Ectodermal cell (in vitro differentiated cells): ENCODE data around the gene ZNF614.
"Not testable (repeated sequence)": the region's sequence is repeated elsewhere in the genome, so short reads cannot be mapped to it uniquely, and the experiment has no call there.

Experiments
- H3K27ac ChIP-seq: 2 replicates; pipeline ENCODE4 v1.7.0; 2013; ENCODE audit warnings: mild to moderate bottlenecking, low read depth, low read length; ENCODE audit not compliant: insufficient read depth, poor library complexity, severe bottlenecking
- H3K27me3 ChIP-seq: 2 replicates; pipeline ENCODE4 v1.7.0; 2013; ENCODE audit warnings: mild to moderate bottlenecking, low read length; ENCODE audit not compliant: insufficient read depth, control insufficient read depth, poor library complexity, severe bottlenecking
- H3K36me3 ChIP-seq: one replicate; pipeline ENCODE4 v1.7.0; 2013; ENCODE audit warnings: low read length; ENCODE audit not compliant: control insufficient read depth, insufficient read depth
- H3K4me1 ChIP-seq: one replicate; pipeline ENCODE4 v1.7.0; 2013; ENCODE audit warnings: low read length; ENCODE audit not compliant: control insufficient read depth, insufficient read depth
- H3K4me3 ChIP-seq: 2 replicates; pipeline ENCODE4 v1.7.0; 2013; ENCODE audit warnings: low read depth, low read length, control low read depth; ENCODE audit not compliant: insufficient read depth
- H3K9me3 ChIP-seq: 2 replicates; pipeline ENCODE4 v1.7.0; 2013; ENCODE audit warnings: mild to moderate bottlenecking, low read length, moderate library complexity; ENCODE audit not compliant: control insufficient read depth
- WGBS, 2 experiments: methylation state at CpG; one replicate each; pipeline ENCODE4 v1.1.7; 2013; ENCODE audit warnings: missing lambda C conversion rate in 2 of 2; 5-methylcytosine and 5-hydroxymethylcytosine counted together

The ZNF614 gene

DNA sequence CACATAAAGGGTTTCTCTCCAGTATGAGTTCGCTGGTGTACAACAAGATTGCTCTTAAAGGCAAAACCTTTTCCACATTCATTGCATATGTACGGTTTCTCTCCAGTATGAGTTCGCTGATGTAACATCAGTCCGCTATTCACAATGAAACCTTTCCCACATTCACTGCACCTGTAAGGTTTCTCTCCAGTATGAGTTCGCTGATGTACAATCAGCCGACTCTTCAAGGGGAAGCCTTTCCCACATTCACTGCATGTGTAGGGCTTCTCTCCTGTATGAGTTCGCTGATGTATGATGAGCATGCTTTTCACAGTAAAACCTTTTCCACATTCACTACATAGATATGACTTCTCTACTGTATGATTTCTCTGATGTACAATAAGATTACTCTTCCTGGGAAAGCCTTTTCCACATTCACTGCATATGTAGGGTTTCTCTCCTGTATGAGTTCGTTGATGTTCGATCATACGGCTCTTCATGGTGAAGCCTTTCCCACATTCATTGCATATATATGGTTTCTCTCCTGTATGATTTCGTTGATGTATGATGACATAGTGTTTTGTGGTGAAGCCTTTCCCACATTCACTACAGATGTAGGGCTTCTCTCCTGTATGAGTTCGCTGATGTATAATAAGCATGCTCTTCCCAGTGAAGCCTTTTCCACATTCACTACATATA is 6.0 kb upstream of the ZNF614 start:
- no peak overlapping the region for H3K27ac ChIP-seq
- no peak overlapping the region for H3K4me3 ChIP-seq
- no peaks in the 10 kb centered on the region for H3K27me3 ChIP-seq
- 95 to 96% methylated on average over 11 to 12 of the region's 12 CpGs for WGBS, 2 experiments
- H3K36me3 ChIP-seq: peaks cover 70% of the 10 kb centered on the region
- peaks cover 20% of the 10 kb centered on the region for H3K9me3 ChIP-seq
- no peaks in the 10 kb centered on the region for H3K4me1 ChIP-seq

DNA sequence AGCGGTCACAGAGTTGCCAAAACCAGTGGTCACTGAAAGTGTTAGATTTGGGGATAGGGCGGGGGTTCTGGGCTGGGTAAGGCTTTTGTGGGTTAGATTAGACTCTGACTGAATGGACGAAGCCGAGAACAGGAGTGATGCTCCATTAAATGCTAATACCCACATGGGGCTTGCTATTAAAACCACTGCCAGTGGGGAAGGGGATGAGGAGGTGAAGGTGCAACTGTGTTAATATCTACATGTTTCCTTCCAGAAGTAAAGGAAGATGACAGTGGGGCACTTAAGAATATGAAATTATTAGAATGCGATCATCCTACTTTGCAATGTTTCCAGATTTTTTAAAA is 573 bp upstream of the ZNF614 start:
- H3K36me3 ChIP-seq: peaks cover 25% of the 10 kb centered on the region
- peaks cover 3% of the 10 kb centered on the region for H3K9me3 ChIP-seq
- 4 to 23% methylated on average over 4 to 5 of the region's 5 CpGs for WGBS, 2 experiments
- peaks cover 7% of the 10 kb centered on the region for H3K4me1 ChIP-seq
- no peaks in the 10 kb centered on the region for H3K27me3 ChIP-seq
- H3K4me3 ChIP-seq: peak overlapping the region; percentile 95
- peak overlapping the region; percentile 95 for H3K27ac ChIP-seq

DNA sequence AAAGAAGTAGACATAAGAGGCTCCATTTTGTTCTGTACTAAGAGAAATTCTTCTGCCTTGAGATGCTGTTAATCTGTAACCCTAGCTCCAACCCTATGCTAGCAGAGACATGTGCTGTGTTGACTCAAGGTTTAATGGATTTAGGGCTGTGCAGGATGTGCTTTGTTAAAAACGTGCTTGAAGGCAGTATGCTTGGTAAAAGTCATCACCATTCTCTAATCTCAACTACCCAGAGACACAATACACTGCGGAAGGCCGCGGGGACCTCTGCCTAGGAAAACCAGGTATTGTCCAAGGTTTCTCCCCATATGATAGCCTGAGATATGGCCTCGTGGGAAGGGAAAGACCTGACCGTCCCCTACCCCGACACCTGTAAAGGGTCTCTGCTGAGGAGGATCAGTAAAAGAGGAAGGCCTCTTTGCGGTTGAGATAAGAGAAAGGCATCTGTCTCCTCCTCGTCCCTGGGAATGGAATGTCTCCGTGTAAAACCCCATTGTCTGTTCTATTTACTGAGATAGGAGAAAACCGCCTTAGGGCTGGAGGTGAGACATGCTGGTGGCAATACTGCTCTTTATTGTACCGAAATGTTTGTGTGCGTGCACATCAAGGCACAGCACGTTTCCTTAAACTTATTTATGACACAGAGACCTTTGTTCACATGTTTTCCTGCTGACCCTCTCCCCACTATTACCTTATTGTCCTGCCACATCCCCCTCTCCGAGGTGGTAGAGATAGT is 1.8 kb downstream of the ZNF614 start:
- not testable (repeated sequence) for H3K27ac ChIP-seq, H3K4me3 ChIP-seq, H3K27me3 ChIP-seq, H3K4me1 ChIP-seq, H3K9me3 ChIP-seq
- peaks cover 23% of the 10 kb centered on the region for H3K36me3 ChIP-seq
- 89 to 90% methylated on average over 14 to 15 of the region's 15 CpGs for WGBS, 2 experiments

DNA sequence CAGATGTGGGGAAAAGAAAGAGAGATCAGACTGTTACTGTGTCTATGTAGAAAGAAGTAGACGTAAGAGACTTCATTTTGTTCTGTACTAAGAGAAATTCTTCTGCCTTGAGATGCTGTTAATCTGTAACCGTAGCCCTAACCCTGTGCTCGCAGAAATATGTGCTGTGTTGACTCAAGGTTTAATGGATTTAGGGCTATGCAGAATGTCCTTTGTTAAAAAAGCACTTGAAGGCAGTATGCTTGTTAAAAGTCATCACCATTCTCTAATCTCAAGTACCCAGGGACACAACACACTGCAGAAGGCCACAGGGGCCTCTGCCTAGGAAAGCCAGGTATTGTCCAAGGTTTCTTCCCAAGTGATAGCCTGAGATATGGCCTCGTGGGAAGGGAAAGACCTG is 3.7 kb downstream of the ZNF614 start:
- peaks cover 36% of the 10 kb centered on the region for H3K36me3 ChIP-seq
- not testable (repeated sequence) for H3K4me1 ChIP-seq, H3K4me3 ChIP-seq, H3K27ac ChIP-seq, H3K9me3 ChIP-seq, H3K27me3 ChIP-seq
- 96 to 98% methylated on average over 4 of the region's 4 CpGs for WGBS, 2 experiments

DNA sequence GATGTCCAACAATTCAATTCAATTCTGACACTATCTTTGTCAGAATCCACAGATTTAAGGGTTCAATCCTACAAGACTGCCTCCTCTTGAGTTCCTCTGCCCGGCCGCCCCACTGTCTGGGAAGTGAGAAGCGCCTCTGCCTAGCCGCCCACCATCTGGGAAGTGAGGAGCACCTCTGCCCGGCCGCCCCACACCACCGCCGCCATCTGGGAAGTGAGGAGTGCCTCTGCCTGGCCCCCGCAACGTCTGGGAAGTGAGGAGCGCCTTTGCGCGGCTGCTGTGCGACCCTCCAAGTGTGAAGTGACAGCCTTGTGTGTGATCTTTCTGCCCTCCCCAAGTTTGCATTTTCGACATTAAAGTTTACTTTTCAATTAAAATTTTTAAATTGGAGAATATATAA is 6.0 kb downstream of the ZNF614 start:
- 94% methylated on average over 14 of the region's 15 CpGs for WGBS, 2 experiments
- Histone ChIP-seq H3K36me3 (peaks cover 51% of the 10 kb centered on the region), H3K4me3 (no peak overlapping the region), H3K4me1 (peaks cover 4% of the 10 kb centered on the region), H3K27ac (no peak overlapping the region), H3K9me3 (no peaks in the 10 kb centered on the region), H3K27me3 (no peaks in the 10 kb centered on the region)

DNA sequence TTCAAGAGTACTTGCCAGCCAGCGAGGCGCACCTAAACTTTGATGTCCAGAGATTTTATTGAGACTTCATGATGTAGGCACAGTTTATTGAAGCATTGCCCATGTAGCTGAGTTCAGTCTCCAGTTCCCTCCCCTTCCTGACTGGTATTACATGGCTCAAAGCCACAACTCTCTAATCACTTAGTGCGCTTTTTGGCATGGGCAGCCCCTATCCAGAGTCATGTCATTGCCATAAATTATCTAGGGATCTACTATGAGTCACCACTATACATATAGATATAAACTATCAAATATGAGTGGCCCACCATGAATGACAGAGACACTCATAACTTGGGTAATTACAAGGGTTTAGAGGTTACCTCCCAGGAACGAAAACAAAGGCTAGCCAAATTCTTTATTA is 7.7 kb downstream of the ZNF614 start:
- 93% methylated on average over 4 of the region's 4 CpGs for WGBS, 2 experiments
- Histone ChIP-seq H3K27ac (no peak overlapping the region), H3K9me3 (no peaks in the 10 kb centered on the region), H3K27me3 (no peaks in the 10 kb centered on the region), H3K36me3 (peaks cover 68% of the 10 kb centered on the region), H3K4me1 (no peaks in the 10 kb centered on the region), H3K4me3 (no peak overlapping the region)

DNA sequence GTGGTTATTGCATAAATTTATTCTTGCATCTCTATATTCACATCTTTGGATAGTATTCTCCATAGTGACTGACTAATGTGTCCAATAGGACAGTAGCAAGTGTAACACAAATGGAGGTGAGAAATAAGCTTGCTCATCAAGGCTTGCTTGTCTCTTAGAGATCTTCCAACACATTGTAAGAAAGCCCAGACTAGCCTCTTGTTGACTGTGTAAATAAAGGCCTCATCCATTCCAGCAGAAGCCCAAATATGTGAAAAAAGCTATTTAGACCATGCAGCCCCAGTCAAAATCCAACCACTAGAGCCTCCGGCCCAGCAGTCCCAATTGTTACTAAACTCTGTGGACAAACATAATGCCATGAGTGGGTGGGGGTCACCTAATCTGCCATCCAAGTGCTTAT is 17.5 kb downstream of the ZNF614 start:
- Histone ChIP-seq H3K9me3 (no peaks in the 10 kb centered on the region), H3K27me3 (no peaks in the 10 kb centered on the region), H3K4me3 (no peak overlapping the region), H3K36me3 (peaks cover 13% of the 10 kb centered on the region), H3K27ac (no peak overlapping the region), H3K4me1 (no peaks in the 10 kb centered on the region)
- 95 to 96% methylated on average over 1 of the region's 1 CpG for WGBS, 2 experiments

DNA sequence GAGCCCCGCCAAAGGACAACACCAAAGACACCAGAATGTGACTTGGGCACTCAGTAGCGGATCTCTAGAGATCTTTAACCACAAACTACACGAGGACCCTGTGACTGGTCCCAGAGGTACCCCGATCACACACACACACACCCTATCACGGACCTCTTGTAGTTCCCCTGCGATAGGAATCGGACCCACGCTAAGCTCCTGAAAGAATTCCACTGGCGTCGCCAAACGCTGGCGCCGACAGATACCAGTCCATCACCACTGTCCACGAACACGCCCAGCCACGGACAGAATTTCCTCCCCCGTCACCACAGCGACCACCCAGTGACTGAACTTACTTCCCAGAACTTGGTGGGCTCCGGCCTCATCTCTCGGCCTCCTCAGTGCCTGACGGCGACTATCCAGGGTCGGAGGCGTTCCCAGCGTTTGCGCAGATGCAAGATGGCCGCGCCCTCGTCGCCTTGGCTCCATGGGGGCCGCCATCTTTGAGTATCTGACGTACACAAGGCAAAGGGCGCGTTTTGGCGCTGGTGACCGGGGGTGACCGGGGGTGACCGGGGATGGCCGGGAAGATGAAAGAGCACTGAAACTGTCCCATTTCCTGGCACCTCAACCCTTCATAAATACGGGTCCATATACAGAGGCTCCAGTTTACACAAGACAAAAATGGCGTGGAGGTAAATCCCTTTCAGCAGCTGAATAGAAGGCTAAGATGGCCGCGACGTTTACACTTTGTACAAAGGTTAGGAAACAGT is 20.2 kb downstream of the ZNF614 start, which contains the start of gene ZNF615:
ZNF615 (minus strand) TSS at position 406 of the 752 bp plus-strand sequence. CDS start 4,500 bp downstream, outside the sequence.
- Histone ChIP-seq H3K36me3 (no peaks in the 10 kb centered on the region), H3K9me3 (no peaks in the 10 kb centered on the region), H3K27me3 (no peaks in the 10 kb centered on the region), H3K27ac (peak within 1 kb of the TSS; percentile 75), H3K4me3 (peak within 1 kb of the TSS; percentile 62), H3K4me1 (no peaks in the 10 kb centered on the region)
- WGBS, 2 experiments: 2 to 3% methylated on average over 44 of the region's 44 CpGs

DNA sequence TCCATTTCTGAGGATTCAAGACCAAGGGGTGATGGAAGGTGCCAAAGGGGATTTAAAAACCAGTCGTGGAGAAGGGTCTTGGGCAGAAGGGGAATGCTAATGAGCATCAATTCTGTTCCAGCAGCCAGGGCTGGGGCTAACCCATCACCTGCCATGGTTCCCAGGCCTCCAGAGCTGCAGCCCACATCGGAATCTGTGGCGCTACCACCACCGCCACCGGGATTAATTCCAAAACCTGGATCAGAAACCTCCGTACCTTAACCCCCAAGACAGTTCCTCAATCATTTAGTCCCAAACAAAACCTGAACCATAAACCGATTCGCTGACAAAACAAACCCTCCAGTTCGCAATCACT is 20.8 kb downstream of the ZNF614 start:
- Histone ChIP-seq H3K4me3 (peak overlapping the region; percentile 62), H3K9me3 (no peaks in the 10 kb centered on the region), H3K36me3 (no peaks in the 10 kb centered on the region), H3K4me1 (no peaks in the 10 kb centered on the region), H3K27ac (no peak overlapping the region), H3K27me3 (no peaks in the 10 kb centered on the region)
- WGBS, 2 experiments: 6 to 9% methylated on average over 9 of the region's 9 CpGs

DNA sequence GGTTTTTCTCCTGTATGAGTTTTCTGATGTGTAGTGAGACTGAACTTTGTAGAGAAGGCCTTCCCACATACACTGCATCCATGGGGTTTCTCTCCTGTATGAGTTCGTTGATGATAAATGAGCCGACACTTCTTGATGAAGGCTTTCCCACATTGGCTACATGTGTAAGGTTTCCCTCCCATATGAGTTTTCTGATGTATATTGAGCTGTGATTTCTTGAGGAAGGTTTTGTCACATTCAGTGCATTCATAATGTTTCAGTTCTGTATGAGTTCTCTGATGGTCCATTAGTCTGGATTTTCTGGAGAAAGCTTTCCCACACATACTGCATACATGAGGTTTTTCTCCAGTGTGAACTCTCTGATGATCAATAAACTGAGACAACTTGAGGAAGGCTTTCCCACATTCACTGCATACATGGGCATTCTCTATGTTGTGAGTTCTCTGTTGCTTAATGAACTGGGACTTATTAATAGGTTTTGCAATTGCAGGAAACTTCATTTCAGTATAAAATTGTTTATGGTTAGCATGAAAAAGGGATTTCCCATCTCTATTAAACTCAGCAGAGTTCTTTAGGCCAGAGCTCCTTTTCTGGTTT is 34.0 kb downstream of the ZNF614 start:
- Histone ChIP-seq H3K27me3 (no peaks in the 10 kb centered on the region), H3K36me3 (peaks cover 48% of the 10 kb centered on the region), H3K4me1 (no peaks in the 10 kb centered on the region), H3K4me3 (no peak overlapping the region), H3K27ac (no peak overlapping the region), H3K9me3 (peaks cover 9% of the 10 kb centered on the region)
- WGBS, 2 experiments: 95 to 97% methylated on average over 2 of the region's 2 CpGs
